ENCODE measurements around the gene DLX1.

The DLX1 gene

DNA sequence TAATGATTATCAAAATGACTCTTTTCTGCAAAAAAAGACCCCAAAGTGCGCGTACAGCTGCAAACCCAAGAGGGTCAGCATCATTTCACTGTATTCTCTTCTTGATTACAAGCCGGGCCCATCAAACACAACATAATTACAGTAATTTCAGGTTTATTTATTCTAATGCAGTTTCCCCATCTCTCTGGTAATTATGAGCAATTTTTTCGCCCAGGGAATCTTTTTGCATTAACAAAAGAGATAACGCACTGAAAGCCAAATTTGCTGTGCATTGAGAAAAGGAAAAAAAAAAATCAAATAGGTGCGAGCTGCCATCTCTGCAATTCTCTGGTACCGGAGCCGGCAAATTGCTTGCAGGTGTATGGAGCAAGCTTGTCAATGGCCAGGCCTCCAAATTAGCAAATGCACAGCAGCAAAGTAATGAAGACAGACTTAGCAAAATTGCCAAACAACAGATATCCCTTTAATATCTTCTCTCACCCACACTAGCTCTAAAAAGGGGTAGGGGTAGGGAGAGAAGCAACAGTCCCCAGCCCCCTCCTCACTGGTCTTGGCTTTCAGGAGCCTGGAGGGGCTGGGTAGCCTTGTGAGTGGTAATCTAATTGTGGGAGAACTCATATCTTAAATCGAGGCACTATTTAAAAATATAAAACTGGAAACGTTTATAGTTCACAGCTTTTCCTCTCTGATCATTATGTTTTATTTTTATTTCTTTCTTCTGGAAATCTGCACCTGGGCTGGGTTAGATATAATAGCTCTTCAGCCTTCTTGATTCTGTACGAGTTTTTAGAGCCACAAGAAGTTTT, 6.7 kb downstream of the DLX1 start:
- Histone ChIP-seq H3K9me3 (ENCODE audit: control insufficient read depth in 5 of 5, low read length in 5 of 5) (peaks cover 0 to 8% (median 0%) of the 10 kb centered on the region in 5 donors), H3K4me1 (ENCODE audit: control insufficient read depth in 5 of 5, insufficient read depth in 5 of 5, low read length in 5 of 5) (peaks cover 0 to 35% (median 26%) of the 10 kb centered on the region in 5 donors), H3K27ac (ENCODE audit: low read depth, low read length) (no peak overlapping the region), H3K9ac (ENCODE audit: low read length in 5 of 5) (no peak overlapping the region), H3K4me3 (ENCODE audit: low read depth in 1 of 5, low read length in 5 of 5) (no peak overlapping the region), H3K27me3 (ENCODE audit: control insufficient read depth in 5 of 5, insufficient read depth in 4 of 5, low read length in 5 of 5) (peaks cover 77 to 97% (median 92%) of the 10 kb centered on the region in 5 donors), H3K36me3 (ENCODE audit: control insufficient read depth in 5 of 5, insufficient read depth in 5 of 5, low read length in 5 of 5) (no peaks in the 10 kb centered on the region)

DNA sequence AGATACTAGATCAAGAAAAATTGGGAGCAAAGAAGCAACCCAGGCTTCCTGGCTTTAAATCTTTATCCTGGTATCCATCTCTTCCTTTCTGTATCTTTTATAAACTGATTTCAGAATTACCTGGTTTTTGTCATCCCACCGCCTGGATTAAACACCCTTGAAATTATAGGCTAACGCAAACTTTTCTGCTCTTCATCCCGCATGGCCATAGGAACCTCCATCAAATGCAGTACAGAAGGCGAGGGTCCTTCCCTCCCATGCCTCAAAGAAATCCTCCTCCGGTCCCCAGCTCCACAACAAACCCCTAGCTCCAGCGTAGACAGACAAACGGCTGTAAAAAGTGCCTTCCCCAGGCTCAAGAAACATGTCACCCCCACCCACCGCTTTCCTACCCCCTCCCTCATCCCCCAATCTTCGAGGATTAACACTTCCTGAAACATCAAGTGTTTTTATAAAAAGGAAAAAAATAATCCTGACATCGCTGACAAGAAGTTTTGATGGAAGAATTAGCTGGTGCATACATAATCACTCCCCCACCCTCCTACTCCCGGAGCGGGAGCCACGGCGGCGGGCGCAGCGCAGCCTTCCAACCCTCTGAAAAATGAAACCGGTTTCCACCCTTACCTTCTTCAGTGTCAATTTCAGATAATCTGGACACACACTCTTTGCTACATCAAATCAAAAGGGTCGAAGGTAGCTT, 7.6 kb downstream of the DLX1 start:
- no peak overlapping the region for H3K9ac ChIP-seq (ENCODE audit: low read length in 5 of 5)
- H3K27ac ChIP-seq (ENCODE audit: low read depth, low read length): no peak overlapping the region
- no peaks in the 10 kb centered on the region for H3K36me3 ChIP-seq (ENCODE audit: control insufficient read depth in 5 of 5, insufficient read depth in 5 of 5, low read length in 5 of 5)
- H3K4me3 ChIP-seq (ENCODE audit: low read depth in 1 of 5, low read length in 5 of 5): no peak overlapping the region
- peaks cover 0 to 34% (median 29%) of the 10 kb centered on the region in 5 donors for H3K4me1 ChIP-seq (ENCODE audit: control insufficient read depth in 5 of 5, insufficient read depth in 5 of 5, low read length in 5 of 5)
- peaks cover 78 to 97% (median 92%) of the 10 kb centered on the region in 5 donors for H3K27me3 ChIP-seq (ENCODE audit: control insufficient read depth in 5 of 5, insufficient read depth in 4 of 5, low read length in 5 of 5)
- H3K9me3 ChIP-seq (ENCODE audit: control insufficient read depth in 5 of 5, low read length in 5 of 5): peaks cover 0 to 4% (median 0%) of the 10 kb centered on the region in 5 donors

- Histone ChIP-seq H3K4me1 (ENCODE audit: control insufficient read depth in 5 of 5, insufficient read depth in 5 of 5, low read length in 5 of 5) (peaks cover 0 to 34% (median 32%) of the 10 kb centered on the region in 5 donors), H3K9me3 (ENCODE audit: control insufficient read depth in 5 of 5, low read length in 5 of 5) (peaks cover 0 to 5% (median 0%) of the 10 kb centered on the region in 5 donors), H3K9ac (ENCODE audit: low read length in 5 of 5) (no peak overlapping the region), H3K4me3 (ENCODE audit: low read depth in 1 of 5, low read length in 5 of 5) (no peak overlapping the region), H3K27me3 (ENCODE audit: control insufficient read depth in 5 of 5, insufficient read depth in 4 of 5, low read length in 5 of 5) (peaks cover 79 to 97% (median 91%) of the 10 kb centered on the region in 5 donors), H3K36me3 (ENCODE audit: control insufficient read depth in 5 of 5, insufficient read depth in 5 of 5, low read length in 5 of 5) (no peaks in the 10 kb centered on the region), H3K27ac (ENCODE audit: low read depth, low read length) (no peak overlapping the region)
These were observed 8.3 kb downstream of the DLX1 start for GRCh38 chr2:172093416-172094293.

DNA sequence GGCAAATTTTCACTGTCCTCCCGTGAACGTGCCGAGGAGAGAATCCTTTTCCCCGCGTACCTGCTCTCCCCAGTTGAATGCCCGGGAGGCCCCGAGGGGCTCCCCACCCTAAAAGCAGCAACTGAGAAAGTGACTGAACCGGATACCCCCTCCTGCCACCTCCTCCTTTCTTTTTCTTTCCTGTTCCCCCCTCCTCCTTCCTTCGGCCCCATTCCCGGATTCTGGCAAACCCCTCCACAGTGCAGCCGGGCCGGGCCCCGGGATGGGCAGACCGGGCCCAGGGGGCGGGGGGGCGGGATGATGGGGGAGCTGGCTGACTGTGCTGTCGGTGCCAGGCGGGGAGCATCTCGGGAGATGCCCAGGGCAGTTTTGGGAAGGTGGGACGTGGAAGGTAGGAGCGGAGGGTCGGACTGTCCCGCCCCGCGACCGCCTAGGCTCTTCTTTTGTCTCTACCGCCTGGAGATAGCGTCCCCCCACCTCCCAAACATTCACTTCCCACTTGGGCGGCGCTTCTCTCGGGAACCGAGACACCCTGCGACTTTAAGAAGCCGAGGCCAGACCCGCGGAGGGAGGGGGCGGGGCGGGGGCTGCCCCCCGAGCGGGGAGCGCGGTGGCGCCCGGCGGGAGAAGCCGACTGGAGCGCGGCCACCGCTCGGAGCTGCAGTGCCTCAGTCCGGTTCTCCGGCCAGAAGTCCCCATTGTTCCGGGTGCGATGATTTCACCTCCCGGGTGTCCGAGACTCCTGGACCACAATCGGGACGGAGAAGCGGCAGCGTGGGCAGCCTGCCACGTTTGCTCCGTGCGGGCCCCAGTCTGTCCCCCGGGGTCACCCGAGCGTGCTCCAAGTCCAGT, 9.2 kb downstream of the DLX1 start:
- Histone ChIP-seq H3K9me3 (ENCODE audit: control insufficient read depth in 5 of 5, low read length in 5 of 5) (peaks cover 0 to 5% (median 0%) of the 10 kb centered on the region in 5 donors), H3K9ac (ENCODE audit: low read length in 5 of 5) (no peak overlapping the region), H3K27ac (ENCODE audit: low read depth, low read length) (no peak overlapping the region), H3K36me3 (ENCODE audit: control insufficient read depth in 5 of 5, insufficient read depth in 5 of 5, low read length in 5 of 5) (no peaks in the 10 kb centered on the region), H3K4me1 (ENCODE audit: control insufficient read depth in 5 of 5, insufficient read depth in 5 of 5, low read length in 5 of 5) (peaks cover 0 to 41% (median 38%) of the 10 kb centered on the region in 5 donors), H3K27me3 (ENCODE audit: control insufficient read depth in 5 of 5, insufficient read depth in 4 of 5, low read length in 5 of 5) (peaks cover 77 to 95% (median 92%) of the 10 kb centered on the region in 5 donors), H3K4me3 (ENCODE audit: low read depth in 1 of 5, low read length in 5 of 5) (peak overlapping the region in 4 of 5 donors; percentile 32 to 67 (median 54))

DNA sequence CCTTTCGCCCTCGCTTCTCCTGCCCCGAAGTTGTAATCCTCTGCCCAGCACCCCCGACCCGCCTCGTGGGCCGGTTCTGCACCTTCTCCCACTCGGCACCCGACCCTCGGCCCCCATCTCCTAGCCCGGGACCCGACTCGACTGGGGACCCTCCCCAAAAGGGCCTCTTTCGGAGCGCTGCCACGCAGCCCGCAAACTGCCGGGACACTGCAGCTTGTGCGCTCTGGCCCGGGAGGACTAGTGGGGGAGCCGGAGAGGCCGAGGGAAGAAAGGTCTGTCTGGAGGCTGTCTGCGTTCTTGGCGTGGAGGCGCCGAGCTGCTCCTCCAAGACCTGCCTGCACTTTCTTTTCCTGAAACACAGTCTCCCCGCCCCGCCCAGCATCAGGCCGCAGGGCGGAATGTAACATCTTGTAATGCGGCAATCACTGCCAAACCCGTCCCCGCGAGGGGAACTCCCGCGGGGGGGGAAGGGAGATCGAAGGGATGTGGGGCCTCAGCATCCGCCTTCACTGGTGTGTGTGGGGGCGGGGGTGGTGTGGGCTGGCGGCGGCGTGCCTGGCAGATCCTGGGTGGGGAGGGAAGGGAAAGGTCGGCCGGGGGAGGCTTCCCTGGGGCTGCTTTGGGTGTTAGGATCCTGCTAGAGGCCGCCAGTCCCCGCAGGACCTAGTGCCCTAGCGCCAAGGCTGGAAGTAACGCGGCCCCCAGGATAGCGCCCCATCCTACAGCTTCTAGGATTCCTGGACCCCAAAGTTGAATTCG, 10.0 kb downstream of the DLX1 start:
- Histone ChIP-seq H3K4me1 (ENCODE audit: control insufficient read depth in 5 of 5, insufficient read depth in 5 of 5, low read length in 5 of 5) (peaks cover 0 to 46% (median 44%) of the 10 kb centered on the region in 5 donors), H3K9me3 (ENCODE audit: control insufficient read depth in 5 of 5, low read length in 5 of 5) (peaks cover 0 to 5% (median 0%) of the 10 kb centered on the region in 5 donors), H3K27me3 (ENCODE audit: control insufficient read depth in 5 of 5, insufficient read depth in 4 of 5, low read length in 5 of 5) (peaks cover 73 to 95% (median 90%) of the 10 kb centered on the region in 5 donors), H3K36me3 (ENCODE audit: control insufficient read depth in 5 of 5, insufficient read depth in 5 of 5, low read length in 5 of 5) (no peaks in the 10 kb centered on the region), H3K9ac (ENCODE audit: low read length in 5 of 5) (no peak overlapping the region), H3K27ac (ENCODE audit: low read depth, low read length) (no peak overlapping the region), H3K4me3 (ENCODE audit: low read depth in 1 of 5, low read length in 5 of 5) (peak overlapping the region in 4 of 5 donors; percentile 32 to 67 (median 54))

DNA sequence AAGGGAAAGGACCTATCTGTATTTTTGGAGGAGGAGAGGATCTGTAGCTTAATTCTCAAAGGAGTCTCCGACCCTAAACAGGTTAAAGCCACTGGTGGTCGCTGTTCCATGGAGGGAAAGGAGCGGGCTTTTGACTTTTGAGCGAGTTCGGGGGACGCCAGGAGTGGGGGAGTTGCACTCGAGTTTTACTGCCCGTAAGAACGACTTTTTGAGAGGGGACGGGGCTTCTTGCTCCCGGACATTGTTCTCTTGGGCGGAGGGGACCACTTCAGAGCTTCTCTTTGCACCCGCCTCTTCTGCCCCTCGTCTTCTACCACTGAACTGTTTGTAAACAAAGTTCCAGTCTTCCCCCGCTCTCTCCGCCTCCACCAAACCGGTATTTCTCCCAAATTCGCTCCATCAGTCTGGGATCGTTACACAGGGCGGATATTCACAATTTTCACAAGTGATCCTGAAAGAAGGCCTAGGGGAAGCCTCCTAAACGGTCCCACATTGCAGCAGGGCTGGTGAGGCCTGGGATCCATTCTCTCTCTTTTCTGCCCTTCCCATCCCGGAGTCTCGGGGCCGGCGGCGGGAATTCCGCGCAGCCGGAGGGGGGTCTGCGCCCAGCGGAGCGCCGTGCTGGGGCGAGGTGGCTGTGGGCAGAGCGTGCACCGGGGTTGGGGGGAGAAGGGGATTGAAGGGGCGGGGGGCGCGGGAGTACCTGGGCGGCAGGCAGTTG, 10.8 kb downstream of the DLX1 start:
- no peak overlapping the region for H3K27ac ChIP-seq (ENCODE audit: low read depth, low read length)
- no peak overlapping the region for H3K9ac ChIP-seq (ENCODE audit: low read length in 5 of 5)
- peaks cover 0 to 4% (median 0%) of the 10 kb centered on the region in 5 donors for H3K9me3 ChIP-seq (ENCODE audit: control insufficient read depth in 5 of 5, low read length in 5 of 5)
- H3K4me3 ChIP-seq (ENCODE audit: low read depth in 1 of 5, low read length in 5 of 5): peak overlapping the region in 1 of 5 donors; percentile 52
- peaks cover 0 to 53% (median 50%) of the 10 kb centered on the region in 5 donors for H3K4me1 ChIP-seq (ENCODE audit: control insufficient read depth in 5 of 5, insufficient read depth in 5 of 5, low read length in 5 of 5)
- H3K27me3 ChIP-seq (ENCODE audit: control insufficient read depth in 5 of 5, insufficient read depth in 4 of 5, low read length in 5 of 5): peaks cover 74 to 96% (median 92%) of the 10 kb centered on the region in 5 donors
- H3K36me3 ChIP-seq (ENCODE audit: control insufficient read depth in 5 of 5, insufficient read depth in 5 of 5, low read length in 5 of 5): no peaks in the 10 kb centered on the region

DNA sequence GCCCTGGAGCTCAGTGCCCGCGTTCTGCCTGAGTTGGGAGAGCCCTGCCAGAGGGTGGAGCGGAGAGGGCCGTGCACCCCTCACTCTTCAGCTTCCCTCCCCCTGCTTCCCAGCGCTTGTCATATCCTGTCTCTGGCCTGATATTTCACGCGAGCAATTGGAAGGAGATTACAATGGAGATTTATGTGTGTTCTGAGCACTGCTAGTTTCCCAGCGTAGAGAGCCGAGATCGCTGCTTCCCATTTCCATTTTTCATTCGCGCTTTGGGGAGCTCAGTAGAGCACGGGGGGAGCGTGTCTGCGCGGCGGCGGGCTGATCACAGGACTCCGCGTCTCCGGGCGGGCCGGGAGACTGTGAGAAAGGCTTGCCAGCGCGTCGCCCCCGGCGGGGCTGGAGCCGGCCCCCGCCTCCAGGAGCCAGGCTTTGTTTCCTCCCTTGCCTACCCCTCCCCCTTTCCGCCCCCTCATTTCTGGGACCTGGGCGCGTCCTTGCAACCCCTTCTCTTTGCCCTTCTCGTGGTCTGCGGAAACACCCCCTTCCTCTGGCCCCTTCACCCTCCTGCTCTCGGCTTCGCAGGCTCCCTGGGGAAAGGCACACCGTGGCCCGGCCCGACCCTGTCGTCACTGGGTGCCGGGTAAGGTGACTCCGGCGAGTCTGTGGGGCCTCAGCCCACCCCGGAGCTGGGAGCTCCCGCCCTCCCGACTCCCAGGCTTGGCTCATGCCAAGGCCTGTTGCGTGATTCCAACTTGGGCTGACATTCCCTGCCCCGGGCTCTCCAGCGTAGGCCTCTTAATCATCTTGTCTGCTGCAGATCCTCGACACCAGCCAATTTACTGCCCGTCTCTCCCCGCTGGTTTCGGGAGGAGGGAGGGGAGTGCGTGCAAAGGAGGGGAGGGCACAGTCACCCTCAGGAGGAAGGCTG, 11.6 kb downstream of the DLX1 start:
- H3K27ac ChIP-seq (ENCODE audit: low read depth, low read length): no peak overlapping the region
- no peaks in the 10 kb centered on the region for H3K36me3 ChIP-seq (ENCODE audit: control insufficient read depth in 5 of 5, insufficient read depth in 5 of 5, low read length in 5 of 5)
- peaks cover 0 to 2% (median 0%) of the 10 kb centered on the region in 5 donors for H3K9me3 ChIP-seq (ENCODE audit: control insufficient read depth in 5 of 5, low read length in 5 of 5)
- H3K27me3 ChIP-seq (ENCODE audit: control insufficient read depth in 5 of 5, insufficient read depth in 4 of 5, low read length in 5 of 5): peaks cover 77 to 96% (median 91%) of the 10 kb centered on the region in 5 donors
- no peak overlapping the region for H3K9ac ChIP-seq (ENCODE audit: low read length in 5 of 5)
- peak overlapping the region; percentile 32 to 52 (median 40) for H3K4me3 ChIP-seq (ENCODE audit: low read depth in 1 of 5, low read length in 5 of 5)
- H3K4me1 ChIP-seq (ENCODE audit: control insufficient read depth in 5 of 5, insufficient read depth in 5 of 5, low read length in 5 of 5): peaks cover 0 to 61% (median 58%) of the 10 kb centered on the region in 5 donors

Measured in subcutaneous abdominal adipose tissue (tissue), 5 donors.